ENCODE data around the gene TMED4.
"Not testable (repeated sequence)": the region's sequence is repeated elsewhere in the genome, so short reads cannot be mapped to it uniquely, and the experiment has no call there.

The TMED4 gene

DNA sequence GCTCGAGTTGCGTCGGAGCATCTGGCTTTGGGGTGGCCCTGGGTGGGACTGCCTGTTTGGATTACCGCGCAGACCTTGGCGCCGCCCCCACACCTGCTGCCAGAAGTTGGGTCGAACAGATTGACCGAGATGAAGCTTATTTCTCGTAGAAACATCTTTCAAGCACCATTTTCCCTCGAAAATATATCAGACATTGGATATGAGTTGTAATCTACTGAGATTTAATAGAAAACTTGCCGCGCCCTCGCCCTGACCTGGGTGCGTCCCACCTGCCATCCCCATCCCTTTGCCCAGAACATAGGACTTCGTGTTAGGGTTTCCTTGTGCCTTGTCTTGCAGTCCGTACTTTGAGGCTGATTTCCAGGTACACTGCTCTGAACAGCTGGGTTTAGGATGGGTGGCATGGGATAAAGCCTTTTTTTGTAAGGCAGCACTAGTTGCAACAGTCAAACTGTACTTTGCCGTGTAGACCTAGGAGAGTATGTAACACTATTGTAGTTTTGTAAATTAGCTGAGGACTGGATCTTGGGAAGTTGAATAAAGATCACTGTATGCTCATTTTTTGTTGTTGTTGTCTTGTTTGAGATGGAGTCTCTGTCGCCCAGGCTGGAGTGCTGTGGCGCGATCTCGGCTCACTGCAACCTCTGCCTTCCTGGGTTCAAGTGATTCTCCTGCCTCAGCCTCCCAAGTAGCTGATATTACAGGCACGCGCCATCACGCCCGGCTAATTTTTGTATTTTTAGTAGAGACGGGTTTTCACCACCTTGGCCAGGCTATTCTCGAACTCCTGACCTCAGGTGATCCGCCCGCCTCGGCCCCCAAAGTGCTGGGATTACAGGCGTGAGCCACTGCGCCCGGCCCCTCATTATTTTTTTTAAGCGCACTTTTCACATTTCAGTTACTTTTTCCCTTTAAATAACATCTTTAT lies 25.4 kb upstream of the TMED4 start:
- no peak for DNase-seq (ENCODE audit: low read depth)

DNA sequence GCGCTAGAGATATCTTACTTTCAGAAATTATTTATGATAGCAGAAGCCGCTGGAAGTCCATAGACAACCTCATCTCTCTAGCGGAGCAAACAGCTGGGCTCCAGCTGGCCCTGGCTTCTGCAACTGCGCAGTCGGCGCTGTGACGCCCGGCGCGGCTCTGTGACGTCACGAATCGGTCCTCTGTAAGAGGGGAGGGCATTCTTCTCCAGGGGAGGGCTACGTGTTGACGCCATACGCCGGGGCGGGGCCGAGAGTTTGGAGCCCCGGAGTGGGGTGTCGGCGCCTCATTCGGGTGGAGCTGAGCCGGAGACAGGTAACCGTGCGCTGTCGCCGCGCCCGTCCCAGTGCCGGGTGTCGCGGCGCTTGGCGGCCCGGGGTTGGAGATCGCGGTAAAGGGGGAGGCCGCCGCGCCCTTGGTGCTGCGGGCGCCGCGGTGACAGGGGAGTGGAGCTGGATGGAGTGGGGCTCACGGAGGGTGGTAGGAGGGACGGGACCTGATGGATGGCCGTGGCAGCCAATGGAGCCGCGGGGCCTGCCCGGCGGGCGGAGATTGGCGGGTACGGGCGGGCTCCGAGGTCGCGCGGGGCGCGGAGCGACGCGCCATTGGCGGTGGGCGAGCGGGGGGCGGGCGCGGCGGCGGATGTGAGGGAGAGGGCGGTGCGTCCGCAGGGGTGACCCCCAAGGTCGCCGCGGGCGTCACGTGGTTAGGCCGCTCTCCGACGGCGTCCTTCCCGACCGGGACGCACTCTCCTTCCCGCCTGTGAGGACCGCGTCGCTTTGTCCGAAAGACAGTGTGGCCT lies 24.5 kb upstream of the TMED4 start, which contains the start of gene OGDH:
TSS of gene OGDH (plus strand) at position 287 of the 800 bp plus-strand sequence. CDS start 17,717 bp downstream, outside the sequence.
- DNase-seq (ENCODE audit: low read depth), result peak; percentile 98

DNA sequence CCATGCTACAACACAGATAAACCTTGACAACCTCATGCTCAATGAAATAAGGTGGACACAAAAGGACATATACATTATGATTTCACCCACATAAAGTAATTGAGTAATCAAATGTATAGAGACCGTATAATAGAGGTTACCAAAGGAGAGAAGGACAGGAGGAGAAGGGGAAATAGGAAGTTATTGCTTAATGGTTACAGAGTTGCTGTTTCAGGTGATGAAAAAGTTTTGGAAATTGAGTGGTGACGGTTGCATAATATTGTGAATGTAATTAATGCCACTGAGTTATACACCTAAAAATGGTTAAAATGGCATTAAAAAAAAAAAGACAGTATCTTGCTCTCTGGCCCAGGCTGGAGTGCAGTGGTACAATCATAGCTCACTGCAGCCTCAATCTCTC lies 22.9 kb upstream of the TMED4 start:
- no peak for DNase-seq (ENCODE audit: low read depth)

DNA sequence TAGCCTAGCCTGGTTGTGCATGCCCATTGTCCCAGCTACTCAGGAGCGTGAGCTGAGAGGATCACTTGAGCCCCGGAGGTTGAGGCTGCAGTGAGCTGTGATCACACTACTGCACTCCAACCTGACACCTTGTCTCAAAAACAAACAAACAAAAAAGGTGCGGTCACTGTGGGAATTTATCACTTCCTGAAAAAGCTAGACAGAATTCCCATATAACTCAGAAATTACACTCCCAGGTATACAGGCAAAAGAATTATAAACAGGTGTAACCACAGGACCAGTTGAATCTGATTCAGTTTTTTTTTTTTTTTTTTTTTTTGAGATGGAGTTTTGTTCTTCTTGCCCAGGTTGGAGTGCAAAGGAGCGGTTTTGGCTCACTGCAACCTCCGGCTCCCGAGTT lies 21.2 kb upstream of the TMED4 start:
- no peak for DNase-seq (ENCODE audit: low read depth)

DNA sequence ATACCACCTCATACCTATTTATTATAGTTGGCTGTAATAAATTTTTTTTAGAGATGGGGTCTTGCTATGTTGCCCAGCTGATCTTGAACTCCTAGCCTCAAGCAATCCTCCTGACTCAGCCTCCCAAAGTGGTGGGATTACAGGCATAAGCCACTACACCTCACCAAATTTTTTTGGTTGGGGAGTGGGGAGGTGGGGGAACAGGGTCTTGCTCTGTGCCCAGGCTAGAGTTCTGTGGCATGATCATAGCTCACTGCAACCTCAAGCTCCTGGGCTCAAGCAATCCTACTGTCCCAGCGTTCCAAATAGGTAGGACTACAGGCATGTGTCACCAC lies 20.5 kb upstream of the TMED4 start:
- DNase-seq (ENCODE audit: low read depth), result no peak

DNA sequence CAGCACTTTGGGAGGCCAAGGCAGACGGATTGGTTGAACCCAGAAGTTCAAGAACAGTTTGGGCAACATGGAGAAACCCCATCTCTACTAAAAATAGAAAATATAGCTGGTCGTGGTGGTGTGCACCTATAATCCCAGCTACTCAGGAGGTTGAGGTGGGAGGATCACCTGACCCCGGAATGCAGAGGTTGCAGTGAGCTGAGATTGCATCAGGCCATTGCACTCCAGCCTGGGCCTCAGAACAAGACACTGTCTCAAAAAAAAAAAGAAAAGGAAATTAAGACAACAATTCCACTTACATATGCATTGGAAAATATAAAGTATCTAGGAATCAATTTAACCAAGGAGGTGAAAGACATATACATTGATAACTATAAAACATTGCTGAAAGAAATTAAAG lies 17.2 kb upstream of the TMED4 start:
- no peak for DNase-seq (ENCODE audit: low read depth)

DNA sequence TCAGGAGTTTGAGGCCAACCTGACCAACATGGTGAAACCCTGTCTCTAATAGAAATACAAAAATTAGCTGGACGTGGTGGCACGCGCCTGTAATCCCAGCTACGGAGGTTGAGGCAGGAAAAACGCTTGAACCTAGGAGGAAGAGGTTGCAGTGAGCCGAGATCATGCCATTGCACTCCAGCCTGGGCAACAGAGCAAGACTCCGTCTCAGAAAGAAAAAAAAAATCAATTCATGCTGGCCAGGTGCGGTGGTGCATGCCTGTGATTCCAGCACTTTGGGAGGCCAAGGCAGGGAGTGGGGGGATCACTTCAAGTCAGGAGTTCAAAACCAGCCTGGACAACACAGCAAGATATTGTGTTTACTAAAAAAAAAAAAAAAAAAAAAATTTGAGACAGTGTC lies 15.2 kb upstream of the TMED4 start:
- not testable (repeated sequence) for DNase-seq (ENCODE audit: low read depth)

DNA sequence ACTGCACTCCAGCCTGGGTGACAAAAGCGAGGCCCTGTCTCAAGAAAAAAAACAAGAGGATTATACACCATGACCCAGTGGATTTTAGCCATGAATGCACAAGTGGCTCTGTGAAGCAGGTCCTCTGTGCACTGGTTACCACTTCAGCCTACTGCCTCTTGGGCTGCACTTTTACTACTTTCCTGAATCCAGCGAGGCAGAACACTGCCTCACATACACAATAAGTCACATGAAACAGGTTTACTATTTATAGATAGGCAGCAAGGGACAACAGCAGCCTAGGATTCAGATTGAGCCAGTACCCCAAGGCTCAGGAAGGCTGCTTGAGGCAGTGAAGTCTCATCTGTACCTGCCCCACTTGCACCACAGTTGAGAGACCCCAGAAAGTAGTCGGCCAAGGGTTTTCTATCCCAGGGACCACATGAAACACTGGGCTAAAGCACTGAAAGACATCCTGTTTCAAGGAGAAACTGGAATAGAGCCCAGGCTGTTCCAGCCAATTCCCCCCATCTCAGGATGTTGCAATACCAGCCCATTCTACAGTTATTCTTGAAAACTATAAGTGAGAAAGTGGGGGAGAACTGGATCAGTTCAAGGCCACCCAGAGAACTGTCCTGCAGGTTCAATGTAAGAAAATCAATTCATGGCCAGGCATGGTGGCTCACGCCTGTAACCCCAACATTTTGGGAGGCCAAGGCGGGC lies 14.1 kb upstream of the TMED4 start:
- no peak for DNase-seq (ENCODE audit: low read depth)

DNA sequence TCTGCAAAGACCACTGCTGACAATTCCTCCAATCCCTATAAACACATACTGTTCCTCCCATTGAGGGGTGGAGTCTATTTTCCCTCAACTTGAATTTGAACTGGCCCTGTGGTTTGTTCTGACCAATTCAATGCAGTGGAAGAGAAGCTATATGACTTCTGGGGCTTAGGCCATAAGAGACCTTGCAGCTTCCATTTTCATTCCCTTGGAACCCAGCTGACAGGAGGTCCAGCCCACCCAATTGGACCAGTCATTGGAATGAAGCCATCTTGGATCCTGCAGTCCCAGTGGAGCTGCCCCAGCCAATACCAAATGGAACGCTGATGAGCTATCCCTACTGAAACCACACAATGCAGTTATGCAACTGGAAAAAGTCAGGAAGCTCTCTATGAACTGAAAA lies 8.9 kb upstream of the TMED4 start:
- DNase-seq (ENCODE audit: low read depth), result no peak

DNA sequence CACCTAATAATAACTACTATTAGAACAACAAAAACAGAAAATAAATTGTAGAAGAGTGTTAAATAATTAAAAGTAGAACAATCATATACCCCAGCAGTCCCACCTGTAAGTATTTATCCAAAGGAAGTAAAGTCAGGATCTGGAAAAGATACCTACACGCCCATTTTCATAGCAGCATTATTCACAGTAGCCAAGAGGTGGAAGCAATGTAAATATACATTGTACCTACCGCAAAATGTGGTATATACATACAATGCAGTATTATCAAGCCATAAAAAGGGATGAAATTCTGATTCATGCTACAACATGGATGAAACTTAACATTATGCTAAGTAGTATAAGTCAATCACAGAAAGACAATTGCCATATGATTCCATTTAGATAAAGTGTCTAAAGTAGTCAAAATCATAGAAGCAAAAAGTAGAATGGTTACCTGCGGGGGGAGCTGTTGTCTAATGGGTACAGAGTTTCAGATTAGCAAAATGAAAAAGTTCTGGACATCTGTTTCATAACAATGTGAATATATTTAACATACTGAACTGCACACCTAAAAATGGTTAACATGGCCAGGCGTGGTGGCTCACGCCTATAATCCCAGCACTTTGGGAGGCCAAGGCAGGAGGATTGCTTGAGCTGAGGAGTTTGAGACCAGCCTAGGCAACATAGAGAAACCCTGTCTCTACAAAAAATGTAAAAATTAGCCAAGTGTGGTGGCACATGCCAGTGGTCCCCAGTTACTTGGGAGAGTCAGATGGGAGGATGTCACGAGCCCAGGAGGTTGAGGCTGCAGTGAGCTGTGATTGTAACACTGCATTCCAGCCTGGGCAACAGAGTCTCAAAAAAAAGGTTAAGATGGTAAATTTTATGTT lies 6.0 kb upstream of the TMED4 start:
- DNase-seq (ENCODE audit: low read depth), result peak; percentile 47

DNA sequence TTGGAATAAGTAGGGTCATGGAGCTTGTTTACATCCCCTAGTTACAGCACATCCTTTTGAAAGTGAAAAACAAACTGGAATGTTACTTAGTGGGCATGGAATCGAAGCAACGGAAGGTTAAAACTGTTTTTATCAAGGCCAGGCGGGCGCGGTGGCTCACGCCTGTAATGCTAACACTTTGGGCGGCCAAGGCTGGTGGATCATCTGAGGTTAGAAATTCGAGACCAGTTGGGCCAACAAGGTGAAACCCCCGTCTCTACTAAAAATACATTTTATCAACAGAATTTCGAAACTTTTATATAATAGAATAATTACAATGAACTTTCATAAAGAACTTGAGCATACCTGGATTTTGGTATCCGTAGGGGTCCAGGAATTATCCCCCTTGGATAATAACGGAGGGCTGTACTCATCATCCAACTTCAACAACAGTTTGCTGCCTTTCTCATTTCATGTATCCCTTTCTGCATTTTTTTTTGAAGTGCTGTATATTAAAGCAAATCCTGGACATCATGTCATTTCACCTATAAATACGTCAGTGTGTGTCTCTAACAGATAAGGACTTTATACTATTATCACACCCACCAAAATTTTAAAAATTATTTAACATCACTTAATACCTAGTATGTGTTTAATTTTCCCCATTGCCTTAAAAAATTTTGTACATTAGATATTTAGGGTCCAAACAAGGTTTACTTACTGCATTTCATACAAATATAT lies 1.3 kb upstream of the TMED4 start:
- no peak for DNase-seq (ENCODE audit: low read depth)

DNA sequence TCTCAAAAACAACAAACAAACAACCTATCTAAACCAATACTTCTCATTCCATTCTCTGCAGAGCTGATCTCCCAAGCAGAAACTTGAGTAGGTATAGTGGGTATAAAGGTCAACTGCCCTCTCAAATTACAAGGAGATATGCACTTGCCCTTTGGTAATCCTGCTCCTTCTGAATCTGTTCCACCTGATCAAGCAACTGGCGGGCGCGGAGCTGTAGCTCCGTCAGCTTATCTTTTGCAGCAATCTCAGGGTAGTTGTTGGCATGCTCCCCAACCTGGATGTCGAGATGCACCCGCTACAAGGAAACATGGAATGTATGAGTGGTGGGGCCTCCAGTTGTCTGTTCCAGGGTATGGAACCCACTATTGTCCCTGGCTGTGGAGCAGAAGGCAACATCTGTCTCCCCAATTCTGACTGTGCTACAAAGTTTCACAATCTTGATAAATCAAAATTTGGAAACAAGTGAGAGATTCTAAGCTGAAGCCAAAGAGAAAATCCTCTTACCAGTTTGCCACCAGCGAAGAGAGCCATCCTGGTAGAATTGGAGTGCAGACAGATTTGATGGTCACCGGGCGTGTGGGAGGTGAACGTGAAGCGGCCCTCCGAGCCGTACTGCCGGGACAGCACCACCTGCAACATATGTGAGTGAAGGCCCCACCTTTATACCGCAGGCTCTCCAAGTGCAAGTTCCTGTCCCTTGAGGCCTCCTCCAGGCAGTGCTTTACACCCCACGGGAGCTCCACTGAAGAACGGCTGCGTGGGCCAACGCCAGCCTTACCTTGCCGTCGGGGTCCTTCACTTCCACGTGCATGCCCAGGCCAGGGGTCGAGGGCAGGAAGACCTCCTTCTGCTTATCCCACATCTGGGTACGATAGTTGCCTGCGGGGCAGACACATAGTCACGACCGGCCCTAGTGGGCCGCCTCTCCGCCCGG lies 819 bp downstream of the TMED4 start:
- no peak for DNase-seq (ENCODE audit: low read depth)

DNA sequence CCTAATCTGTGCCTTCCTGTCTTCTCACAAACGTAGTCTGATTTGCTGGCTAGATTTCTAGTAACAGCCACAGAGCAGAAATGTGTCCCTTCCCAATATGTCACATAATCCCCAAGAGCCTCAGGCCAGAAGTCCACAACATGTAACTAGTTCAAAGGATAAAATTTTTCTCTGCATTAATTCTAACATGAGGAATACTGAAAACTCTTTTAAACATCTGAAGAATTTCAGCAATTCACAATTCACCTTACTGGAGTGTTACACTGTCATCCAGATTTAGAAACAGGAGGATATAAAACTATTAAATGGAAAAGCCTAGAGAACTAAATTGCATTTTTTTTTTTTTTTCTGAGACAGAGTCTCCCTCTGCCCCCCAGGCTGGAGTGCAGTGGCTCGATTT lies 5.8 kb downstream of the TMED4 start:
- DNase-seq (ENCODE audit: low read depth), result no peak

DNA sequence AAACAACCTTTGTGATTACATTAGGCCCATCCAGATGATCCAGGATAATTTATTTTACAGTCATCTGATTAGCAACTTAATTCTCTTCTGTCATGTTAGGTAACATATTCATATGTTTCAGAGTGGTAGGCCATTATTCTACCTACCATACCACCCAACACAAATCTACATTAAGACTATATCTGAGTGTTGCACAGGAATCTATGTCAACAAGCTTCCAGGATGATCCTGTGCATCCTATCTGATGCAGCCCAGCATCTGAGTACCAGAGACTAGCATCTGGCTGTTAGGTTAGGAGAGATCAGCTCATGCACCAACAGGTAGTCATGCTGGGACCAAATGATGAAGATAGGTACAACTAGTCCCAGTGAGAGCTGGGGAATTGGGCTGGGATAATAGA lies 7.0 kb downstream of the TMED4 start:
- DNase-seq (ENCODE audit: low read depth), result no peak

DNA sequence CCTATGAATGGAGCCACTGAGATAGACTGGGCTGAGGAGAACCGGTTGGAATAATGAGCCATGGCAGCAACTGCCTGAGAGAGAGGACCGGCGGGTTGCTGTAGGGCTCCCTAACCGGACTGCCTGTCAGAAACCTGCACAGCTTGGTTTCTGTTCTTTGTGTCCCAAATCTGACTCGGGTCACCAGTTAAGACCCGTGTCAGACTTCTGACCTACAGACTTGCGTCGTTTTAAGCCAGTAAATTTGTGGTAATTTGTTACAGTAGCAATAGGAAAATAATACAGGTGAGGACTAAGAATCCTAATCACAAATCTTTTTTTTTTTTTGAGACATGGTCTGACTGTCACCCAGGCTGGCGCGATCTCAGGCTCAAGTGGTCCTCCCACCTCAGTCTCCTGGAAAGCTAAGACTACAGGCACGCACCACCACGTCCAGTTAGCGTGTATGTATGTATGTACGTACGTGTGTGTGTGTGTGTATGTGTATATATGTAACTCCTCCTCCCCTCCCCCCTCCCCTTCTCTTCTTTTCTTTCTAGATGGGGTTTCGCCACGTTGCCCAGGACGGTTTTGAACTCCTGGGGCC lies 7.7 kb downstream of the TMED4 start:
- DNase-seq (ENCODE audit: low read depth), result no peak

DNA sequence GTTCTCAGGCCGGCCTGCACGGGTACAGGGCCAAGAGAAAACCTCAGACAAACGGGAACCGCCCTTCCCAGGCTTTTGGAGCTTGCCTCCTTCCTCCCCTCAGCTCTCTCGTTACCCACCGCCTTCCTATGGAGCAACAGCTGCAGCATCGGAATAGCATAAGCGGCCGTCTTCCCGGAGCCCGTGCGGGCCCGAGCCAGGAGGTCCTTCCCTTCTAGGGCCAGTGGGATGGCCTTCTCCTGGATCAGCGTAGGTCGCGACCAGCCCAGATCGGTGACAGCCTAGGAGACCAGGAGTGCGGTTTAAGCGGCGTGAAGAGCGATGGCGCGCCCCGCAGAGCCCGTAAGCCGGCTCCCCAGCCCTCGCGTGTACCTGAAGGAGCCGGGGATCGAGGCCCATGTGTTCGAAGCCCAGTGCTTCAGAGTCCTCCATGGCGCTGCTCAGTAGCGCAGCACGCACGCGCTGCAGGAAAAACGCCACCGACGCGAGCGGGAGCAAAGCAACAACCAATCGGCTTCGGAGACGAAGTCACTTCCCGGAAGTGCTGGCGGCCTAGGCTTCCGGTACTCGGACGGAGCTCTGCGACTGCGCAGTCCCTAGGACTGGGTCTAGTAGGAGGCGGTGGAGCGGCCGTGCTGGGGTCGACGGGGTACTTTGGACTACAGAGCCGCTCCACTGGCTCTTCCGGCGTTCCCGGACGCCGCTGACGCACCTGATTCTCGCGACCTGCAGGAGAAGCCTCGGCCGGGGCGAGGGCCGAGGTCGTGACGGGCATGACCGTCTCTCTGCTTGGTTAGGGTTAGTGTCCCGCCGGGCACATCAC lies 8.4 kb downstream of the TMED4 start, which contains the start of gene DDX56:
TSS of gene DDX56 (minus strand) at position 445 of the 823 bp plus-strand sequence. CDS start at position 432, 13 bp downstream.
- DNase-seq (ENCODE audit: low read depth), result peak; percentile 89

DNA sequence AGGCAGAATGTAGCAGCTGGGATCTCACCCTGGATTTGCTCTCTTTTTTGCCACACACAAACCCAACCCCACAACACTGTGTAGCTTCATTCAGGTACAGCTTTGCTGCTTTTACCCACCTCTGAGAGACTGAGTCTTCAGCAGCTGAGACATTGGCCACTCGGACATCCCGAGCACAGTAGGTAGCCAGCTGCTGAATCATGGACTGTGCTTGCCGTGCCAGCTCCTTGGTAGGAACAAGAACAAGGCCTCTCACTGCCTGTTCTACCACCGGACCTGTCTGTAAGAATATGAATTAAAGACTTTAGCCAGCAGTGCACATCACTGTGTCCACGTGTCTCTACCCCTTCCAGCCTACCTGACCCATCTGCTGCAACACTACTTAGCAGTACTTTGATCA lies 9.3 kb downstream of the TMED4 start:
- no peak for DNase-seq (ENCODE audit: low read depth)

DNA sequence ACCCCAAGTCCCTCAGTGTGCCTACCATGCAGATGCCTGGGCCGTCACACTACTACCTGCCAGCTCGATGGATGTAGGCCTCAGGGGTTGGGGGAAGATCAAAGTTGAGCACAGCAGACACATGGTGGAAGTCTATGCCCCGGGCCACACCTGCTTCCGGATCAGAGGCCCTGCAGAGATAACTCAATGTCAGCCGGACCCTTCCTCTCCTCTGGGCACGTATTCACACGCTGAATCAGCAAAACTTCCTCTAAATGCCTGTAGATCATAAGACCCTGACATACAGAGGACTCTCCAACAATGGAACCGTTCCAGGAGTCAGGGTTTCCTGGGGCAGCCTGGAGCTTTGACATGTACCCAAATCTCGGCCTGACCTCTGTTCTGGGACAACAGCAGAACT lies 12.1 kb downstream of the TMED4 start:
- no peak for DNase-seq (ENCODE audit: low read depth)

Measured in fibroblast of the conjunctiva (primary cell).